Liver (tissue), 3 donors: Measurements from ENCODE around the gene RXFP3.

Experiments
- FOXA1 ChIP-seq: IDR thresholded peaks from 2 replicates; pipeline ENCODE4 v1.6.1; 2016; ENCODE audit warnings: antibody characterized with exemption
- HNF4G ChIP-seq: IDR thresholded peaks from 2 replicates; pipeline ENCODE4 v1.6.1; 2016; ENCODE audit warnings: antibody characterized with exemption
- RAD21 ChIP-seq, 2 donors: IDR thresholded peaks; 2 replicates each; pipeline ENCODE4 v1.6.1; 2016; ENCODE audit warnings: antibody characterized with exemption in 2 of 2, mild to moderate bottlenecking in 2 of 2
- SP1 ChIP-seq: IDR thresholded peaks from 2 replicates; pipeline ENCODE4 v1.6.1; 2018; ENCODE audit warnings: antibody characterized with exemption, mild to moderate bottlenecking
- TAF1 ChIP-seq: conservative IDR thresholded peaks from 2 replicates; pipeline ENCODE4 v1.6.1; 2016; ENCODE audit warnings: antibody characterized with exemption, mild to moderate bottlenecking
- YY1 ChIP-seq: IDR thresholded peaks from 2 replicates; pipeline ENCODE4 v1.6.1; 2016; ENCODE audit warnings: antibody characterized with exemption, mild to moderate bottlenecking
- TF ChIP-seq, protein P1 (sequence below): fragments of 150-350 bp; IDR thresholded peaks from 2 replicates; pipeline ENCODE4 v1.5.1; 2017; ENCODE audit warnings: improper control_type of control experiment, low read depth, low read length; ENCODE audit not compliant: missing input control
- TF ChIP-seq, protein P2 (sequence below): IDR thresholded peaks from 2 replicates; pipeline ENCODE4 v1.6.1; 2016; ENCODE audit warnings: antibody characterized with exemption
- donor health status: healthy.
- donor health status: healthy.

DNA sequence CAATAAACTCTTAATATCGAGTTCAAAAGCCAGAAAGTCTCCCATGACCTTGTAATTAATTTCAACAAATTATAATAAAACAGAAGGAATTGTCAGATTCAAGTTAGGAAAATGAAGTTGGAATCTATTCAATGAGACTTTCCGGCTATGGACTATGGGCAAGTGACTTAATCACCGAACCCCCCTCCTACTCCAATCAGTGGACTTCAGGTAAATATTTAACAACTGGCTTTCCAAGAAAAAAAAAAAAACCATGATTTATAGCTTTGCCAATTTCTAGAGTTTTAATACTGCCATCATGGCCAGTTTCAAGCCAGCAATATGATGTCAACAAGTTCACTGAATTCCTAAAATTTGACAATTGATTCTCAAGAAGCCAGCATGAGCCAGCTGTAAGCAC lies 43.8 kb downstream of the RXFP3 start:
- TF ChIP-seq SP1 (no peak), FOXA1 (no peak), HNF4G (no peak), RAD21 (IDR thresholded peaks at IDR 0.05) (no peak), TAF1 (no peak), YY1 (no peak)
- TF ChIP-seq, protein P1, sequence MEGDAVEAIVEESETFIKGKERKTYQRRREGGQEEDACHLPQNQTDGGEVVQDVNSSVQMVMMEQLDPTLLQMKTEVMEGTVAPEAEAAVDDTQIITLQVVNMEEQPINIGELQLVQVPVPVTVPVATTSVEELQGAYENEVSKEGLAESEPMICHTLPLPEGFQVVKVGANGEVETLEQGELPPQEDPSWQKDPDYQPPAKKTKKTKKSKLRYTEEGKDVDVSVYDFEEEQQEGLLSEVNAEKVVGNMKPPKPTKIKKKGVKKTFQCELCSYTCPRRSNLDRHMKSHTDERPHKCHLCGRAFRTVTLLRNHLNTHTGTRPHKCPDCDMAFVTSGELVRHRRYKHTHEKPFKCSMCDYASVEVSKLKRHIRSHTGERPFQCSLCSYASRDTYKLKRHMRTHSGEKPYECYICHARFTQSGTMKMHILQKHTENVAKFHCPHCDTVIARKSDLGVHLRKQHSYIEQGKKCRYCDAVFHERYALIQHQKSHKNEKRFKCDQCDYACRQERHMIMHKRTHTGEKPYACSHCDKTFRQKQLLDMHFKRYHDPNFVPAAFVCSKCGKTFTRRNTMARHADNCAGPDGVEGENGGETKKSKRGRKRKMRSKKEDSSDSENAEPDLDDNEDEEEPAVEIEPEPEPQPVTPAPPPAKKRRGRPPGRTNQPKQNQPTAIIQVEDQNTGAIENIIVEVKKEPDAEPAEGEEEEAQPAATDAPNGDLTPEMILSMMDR: no peak
- TF ChIP-seq, protein P2, sequence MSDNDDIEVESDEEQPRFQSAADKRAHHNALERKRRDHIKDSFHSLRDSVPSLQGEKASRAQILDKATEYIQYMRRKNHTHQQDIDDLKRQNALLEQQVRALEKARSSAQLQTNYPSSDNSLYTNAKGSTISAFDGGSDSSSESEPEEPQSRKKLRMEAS: no peak
